GM19193 (cell line): ENCODE results near the gene PTBP1.

Experiments used
- POLR2A ChIP-seq: IDR thresholded peaks from 4 replicates; pipeline ENCODE4 v1.6.1; 2011; ENCODE audit not compliant: insufficient read depth, insufficient read length; ENCODE audit errors: extremely low read depth

Gene PTBP1

DNA sequence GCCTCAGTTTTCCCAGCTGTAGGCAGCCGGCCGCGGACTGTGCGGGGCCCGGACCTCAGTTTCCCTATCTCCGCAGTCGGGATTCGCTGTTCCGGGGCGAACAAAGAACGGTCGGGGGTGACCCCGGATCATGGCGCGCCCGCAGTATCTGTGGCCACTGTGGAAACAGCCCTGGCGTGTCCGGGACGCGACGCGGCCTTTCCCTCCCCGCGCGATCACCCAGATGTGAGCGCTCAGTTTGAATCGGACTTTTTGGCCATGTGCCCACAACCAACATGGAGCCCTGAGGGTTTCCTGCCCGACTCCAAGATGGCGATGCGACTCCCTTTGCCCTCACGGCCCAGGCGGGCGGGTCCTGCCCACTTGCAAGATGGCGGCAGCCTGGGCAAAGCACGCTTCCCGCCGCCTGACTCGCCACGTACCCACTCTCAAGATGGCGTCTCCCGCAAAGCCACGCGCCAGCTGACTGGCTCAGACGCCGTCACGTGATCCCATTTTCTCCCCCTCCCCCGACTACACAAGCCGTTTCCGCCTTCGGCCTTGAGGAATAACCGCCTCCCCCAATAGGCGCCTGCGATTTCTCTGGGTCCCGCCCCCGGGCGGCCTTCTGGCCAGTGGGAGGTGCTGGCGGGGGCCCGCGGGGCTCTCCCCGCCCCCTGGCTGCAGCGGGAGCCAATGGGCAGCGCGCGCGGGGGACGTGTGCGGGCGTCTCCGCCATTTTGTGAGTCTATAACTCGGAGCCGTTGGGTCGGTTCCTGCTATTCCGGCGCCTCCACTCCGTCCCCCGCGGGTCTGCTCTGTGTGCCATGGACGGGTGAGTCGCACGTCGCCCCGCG lies at the start of gene PTBP1:
Gene PTBP1 (plus strand): TSS at position 761 of the 836 bp plus-strand sequence. CDS start 46 bp downstream, at position 807.
- peak; percentile 91 for TF ChIP-seq POLR2A

DNA sequence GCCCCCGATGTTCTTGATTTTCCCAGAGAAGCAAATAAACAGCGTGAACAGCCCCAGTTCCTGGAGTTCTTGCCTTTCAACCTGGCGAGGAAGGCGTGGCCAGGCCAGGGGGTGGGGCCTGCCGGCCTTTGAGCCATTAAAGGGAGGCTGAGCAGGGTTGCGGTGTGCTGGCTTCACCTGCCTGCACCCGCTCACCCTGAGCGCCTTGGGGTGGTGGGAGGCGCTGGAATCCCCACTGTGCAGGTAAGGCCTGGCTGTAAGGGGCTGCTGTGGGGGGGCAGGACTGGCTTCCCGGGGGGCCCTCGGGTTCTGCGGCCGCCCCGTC lies 49.0 kb upstream of the PTBP1 start:
- no peak for TF ChIP-seq POLR2A

- TF ChIP-seq POLR2A: no peak
Observed at GRCh38 chr19:749811-750210, 47.4 kb upstream of the PTBP1 start.

GRCh38 chr19:750640-751423 lies 46.4 kb upstream of the PTBP1 start, which contains the start of gene MISP:
TSS of gene MISP (plus strand) at chr19:751112. CDS start at chr19:756947, 5,835 bp downstream.
- TF ChIP-seq POLR2A: no peak

- TF ChIP-seq POLR2A: no peak
Observed at GRCh38 chr19:751501-752341, 45.5 kb upstream of the PTBP1 start.

GRCh38 chr19:752652-753517 lies 44.4 kb upstream of the PTBP1 start:
- TF ChIP-seq POLR2A: no peak

DNA sequence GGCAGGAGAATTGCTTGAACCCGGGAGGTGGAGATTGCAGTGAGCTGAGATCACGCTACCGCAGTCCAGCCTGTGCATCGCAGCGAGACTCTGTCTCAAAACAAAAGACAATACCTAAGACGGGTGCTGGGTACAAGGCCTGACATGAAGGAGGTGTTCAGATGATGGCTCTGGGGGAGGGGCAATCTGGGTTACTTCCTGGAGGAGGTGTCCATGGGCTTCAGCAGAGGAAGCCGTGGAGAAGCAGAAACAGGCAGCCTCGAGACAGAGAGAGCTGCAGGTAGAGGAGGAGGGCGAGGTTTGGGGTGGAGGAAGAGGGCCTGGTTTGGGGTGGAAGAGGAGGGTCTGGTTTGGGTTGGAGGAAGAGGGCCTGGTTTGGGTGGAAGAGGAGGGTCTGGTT lies 42.7 kb upstream of the PTBP1 start:
- no peak for TF ChIP-seq POLR2A

GRCh38 chr19:755063-755462 lies 42.2 kb upstream of the PTBP1 start:
- no peak for TF ChIP-seq POLR2A

DNA sequence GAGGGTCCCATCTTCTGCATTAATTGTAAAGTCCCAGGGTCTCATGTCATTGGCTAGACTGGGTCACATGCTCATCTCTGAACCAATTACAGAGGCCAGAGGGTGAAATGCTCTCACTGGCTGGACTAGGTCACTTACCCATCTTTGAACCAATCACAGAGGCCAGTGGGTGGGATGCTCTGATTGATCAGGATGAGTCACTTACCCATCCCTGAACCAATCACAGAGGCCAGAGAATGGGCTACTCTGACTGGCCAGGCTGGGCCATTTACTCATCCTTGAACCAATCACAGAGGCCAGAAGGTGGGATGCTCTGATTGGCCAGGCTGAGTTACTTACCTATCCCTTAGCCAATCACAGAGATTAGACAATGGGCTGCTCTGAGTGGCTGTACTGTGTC lies 41.0 kb upstream of the PTBP1 start:
- no peak for TF ChIP-seq POLR2A

- no peak for TF ChIP-seq POLR2A
Observed at GRCh38 chr19:756821-757688, 40.2 kb upstream of the PTBP1 start.

DNA sequence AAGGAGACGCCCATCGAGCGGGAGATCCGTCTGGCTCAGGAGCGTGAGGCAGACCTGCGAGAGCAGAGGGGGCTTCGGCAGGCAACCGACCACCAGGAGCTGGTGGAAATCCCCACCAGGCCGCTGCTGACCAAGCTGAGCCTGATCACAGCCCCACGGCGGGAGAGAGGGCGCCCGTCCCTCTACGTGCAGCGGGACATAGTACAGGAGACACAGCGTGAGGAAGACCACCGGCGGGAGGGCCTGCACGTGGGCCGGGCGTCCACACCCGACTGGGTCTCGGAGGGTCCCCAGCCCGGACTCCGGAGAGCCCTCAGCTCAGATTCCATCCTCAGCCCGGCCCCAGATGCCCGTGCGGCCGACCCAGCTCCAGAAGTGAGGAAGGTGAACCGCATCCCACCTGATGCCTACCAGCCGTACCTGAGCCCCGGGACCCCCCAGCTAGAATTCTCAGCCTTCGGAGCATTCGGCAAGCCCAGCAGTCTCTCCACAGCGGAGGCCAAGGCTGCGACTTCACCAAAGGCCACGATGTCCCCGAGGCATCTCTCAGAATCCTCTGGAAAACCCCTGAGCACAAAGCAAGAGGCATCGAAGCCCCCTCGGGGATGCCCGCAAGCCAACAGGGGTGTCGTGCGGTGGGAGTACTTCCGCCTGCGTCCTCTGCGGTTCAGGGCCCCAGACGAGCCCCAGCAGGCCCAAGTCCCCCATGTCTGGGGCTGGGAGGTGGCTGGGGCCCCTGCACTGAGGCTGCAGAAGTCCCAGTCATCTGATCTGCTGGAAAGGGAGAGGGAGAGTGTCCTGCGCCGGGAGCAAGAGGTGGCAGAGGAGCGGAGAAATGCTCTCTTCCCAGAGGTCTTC lies 39.2 kb upstream of the PTBP1 start:
- TF ChIP-seq POLR2A: no peak

GRCh38 chr19:763181-763580 lies 34.1 kb upstream of the PTBP1 start:
- no peak for TF ChIP-seq POLR2A
